Measurements from ENCODE around the gene CTXN3.

Gene CTXN3

GRCh38 chr5:127700237-127700766 lies 51.4 kb downstream of the CTXN3 start:
- in situ Hi-C loops (cut with MboI; ENCODE audit: low sequenced_read_pairs, unreplicated experiment): no loop called here
- TF ChIP-seq CTCF (IDR thresholded peaks at IDR 0.05; ENCODE audit: borderline replicate concordance, control extremely low read depth, extremely low read depth, insufficient read depth, missing control alignments): no peak
- no peak for DNase-seq (ENCODE audit: low spot score)

- in situ Hi-C loops (cut with MboI; ENCODE audit: low sequenced_read_pairs, unreplicated experiment): no loop called here
- no peak for DNase-seq (ENCODE audit: low spot score)
- no peak for TF ChIP-seq CTCF (IDR thresholded peaks at IDR 0.05; ENCODE audit: borderline replicate concordance, control extremely low read depth, extremely low read depth, insufficient read depth, missing control alignments)
Observed at GRCh38 chr5:127702434-127702833, 53.6 kb downstream of the CTXN3 start.

GRCh38 chr5:127702926-127703561 lies 54.2 kb downstream of the CTXN3 start, which contains the start of gene CCDC192:
TSS of gene CCDC192 (plus strand) at chr5:127703391. CDS start at chr5:127703446, 55 bp downstream.
- in situ Hi-C loops (cut with MboI; ENCODE audit: low sequenced_read_pairs, unreplicated experiment): no loop called here
- DNase-seq (ENCODE audit: low spot score): no peak
- TF ChIP-seq CTCF (IDR thresholded peaks at IDR 0.05; ENCODE audit: borderline replicate concordance, control extremely low read depth, extremely low read depth, insufficient read depth, missing control alignments): no peak

GRCh38 chr5:127705120-127705892 lies 56.4 kb downstream of the CTXN3 start:
- DNase-seq (ENCODE audit: low spot score): no peak
- in situ Hi-C loops (cut with MboI; ENCODE audit: low sequenced_read_pairs, unreplicated experiment): no loop called here
- no peak for TF ChIP-seq CTCF (IDR thresholded peaks at IDR 0.05; ENCODE audit: borderline replicate concordance, control extremely low read depth, extremely low read depth, insufficient read depth, missing control alignments)

GRCh38 chr5:127706691-127707090 lies 57.8 kb downstream of the CTXN3 start:
- in situ Hi-C loops (cut with MboI; ENCODE audit: low sequenced_read_pairs, unreplicated experiment): no loop called here
- TF ChIP-seq CTCF (IDR thresholded peaks at IDR 0.05; ENCODE audit: borderline replicate concordance, control extremely low read depth, extremely low read depth, insufficient read depth, missing control alignments): no peak
- no peak for DNase-seq (ENCODE audit: low spot score)

GRCh38 chr5:127707209-127707608 lies 58.3 kb downstream of the CTXN3 start:
- no peak for TF ChIP-seq CTCF (IDR thresholded peaks at IDR 0.05; ENCODE audit: borderline replicate concordance, control extremely low read depth, extremely low read depth, insufficient read depth, missing control alignments)
- DNase-seq (ENCODE audit: low spot score): no peak
- in situ Hi-C loops (cut with MboI; ENCODE audit: low sequenced_read_pairs, unreplicated experiment): no loop called here
